Neuronal stem cell (in vitro differentiated cells): ENCODE measurements around the gene ZBTB40.

Experiments used
- DNase-seq: peaks from one replicate; pipeline ENCODE4 v3.0.0-alpha.2; 2013; ENCODE audit warnings: low spot score
- H2AFZ ChIP-seq: one replicate; pipeline ENCODE4 v1.6.1; 2013; ENCODE audit warnings: mild to moderate bottlenecking, low read length, inconsistent platforms
- H2AK5ac ChIP-seq: 2 replicates; pipeline ENCODE4 v1.6.1; 2013; ENCODE audit warnings: low read depth, mild to moderate bottlenecking, inconsistent platforms, low read length, moderate library complexity, mixed read lengths
- H2BK120ac ChIP-seq: 2 replicates; pipeline ENCODE4 v1.6.1; 2013; ENCODE audit warnings: low read depth, mild to moderate bottlenecking, inconsistent platforms, low read length, moderate library complexity, mixed read lengths
- H2BK12ac ChIP-seq: one replicate; pipeline ENCODE4 v1.6.1; 2013; ENCODE audit warnings: low read length, inconsistent platforms
- H2BK15ac ChIP-seq: 2 replicates; pipeline ENCODE4 v1.6.1; 2013; ENCODE audit warnings: mild to moderate bottlenecking, low read length, inconsistent platforms, mixed read lengths
- H2BK5ac ChIP-seq: one replicate; pipeline ENCODE4 v1.6.1; 2013; ENCODE audit warnings: inconsistent platforms, mild to moderate bottlenecking, low read length, moderate library complexity
- H3K14ac ChIP-seq: one replicate; pipeline ENCODE4 v1.6.1; 2013; ENCODE audit warnings: low read length, inconsistent platforms
- H3K18ac ChIP-seq: 2 replicates; pipeline ENCODE4 v1.6.1; 2013; ENCODE audit warnings: low read length, inconsistent platforms
- H3K23ac ChIP-seq: 2 replicates; pipeline ENCODE4 v1.6.1; 2013; ENCODE audit warnings: low read depth, mild to moderate bottlenecking, mixed read lengths, low read length, inconsistent platforms; ENCODE audit not compliant: poor library complexity
- H3K27ac ChIP-seq: replicated peaks from 3 replicates; pipeline ENCODE4 v1.5.1; 2013; ENCODE audit warnings: low read length, inconsistent platforms
- H3K27me3 ChIP-seq, 3 experiments: 2 replicates each; pipeline ENCODE4 v1.6.1; 2013; ENCODE audit warnings: low read length in 3 of 3, mild to moderate bottlenecking in 2 of 3, inconsistent platforms in 1 of 3, low read depth in 1 of 3, mixed read lengths in 1 of 3, moderate library complexity in 1 of 3; ENCODE audit not compliant: control insufficient read depth in 3 of 3, insufficient read depth in 3 of 3
- H3K36me3 ChIP-seq, 2 donors: replicated peaks in 1 of 2; 2 replicates each; pipeline ENCODE4 v1.6.1; 2013; ENCODE audit warnings: low read length in 2 of 2; ENCODE audit not compliant: control insufficient read depth in 2 of 2, insufficient read depth in 2 of 2
- H3K4ac ChIP-seq: 2 replicates; pipeline ENCODE4 v1.6.1; 2013; ENCODE audit warnings: inconsistent platforms, mild to moderate bottlenecking, low read length, moderate library complexity
- H3K4me1 ChIP-seq, 2 donors: 1 replicate in 1 of 2; 2 replicates in 1 of 2; pipeline ENCODE4 v1.6.1; 2013; ENCODE audit warnings: low read length in 2 of 2, low read depth in 1 of 2; ENCODE audit not compliant: control insufficient read depth in 2 of 2, insufficient read depth in 1 of 2
- H3K4me2 ChIP-seq: one replicate; pipeline ENCODE4 v1.6.1; 2013; ENCODE audit warnings: mild to moderate bottlenecking, low read length, inconsistent platforms; ENCODE audit not compliant: insufficient read depth, poor library complexity, severe bottlenecking
- H3K4me3 ChIP-seq, 2 donors: 2 replicates each; pipeline ENCODE4 v1.5.1; 2013; ENCODE audit warnings: low read length in 2 of 2, mild to moderate bottlenecking in 2 of 2, inconsistent platforms in 1 of 2, moderate library complexity in 1 of 2
- H3K79me1 ChIP-seq: one replicate; pipeline ENCODE4 v1.6.1; 2013; ENCODE audit warnings: low read depth, mild to moderate bottlenecking, inconsistent platforms, low read length, moderate library complexity
- H3K9ac ChIP-seq: one replicate; pipeline ENCODE4 v1.6.1; 2013; ENCODE audit warnings: mild to moderate bottlenecking, low read depth, low read length, inconsistent platforms; ENCODE audit not compliant: poor library complexity
- H3K9me3 ChIP-seq, 2 donors: replicated peaks in 1 of 2; 2 replicates each; pipeline versions ENCODE3 to v1.6.1; 2013; ENCODE audit warnings: low read length in 2 of 2, mild to moderate bottlenecking in 2 of 2, inconsistent platforms in 1 of 2, low read depth in 1 of 2, mixed read lengths in 1 of 2, moderate library complexity in 1 of 2; ENCODE audit not compliant: control insufficient read depth in 2 of 2, insufficient read depth in 1 of 2
- H4K8ac ChIP-seq: one replicate; pipeline ENCODE4 v1.6.1; 2013; ENCODE audit warnings: low read depth, mild to moderate bottlenecking, inconsistent platforms, low read length, moderate library complexity
- H4K91ac ChIP-seq: one replicate; pipeline ENCODE4 v1.6.1; 2013; ENCODE audit warnings: low read length, low read depth, mild to moderate bottlenecking, inconsistent platforms; ENCODE audit not compliant: poor library complexity
- WGBS, 2 donors: extraction: QIAGEN DNeasy Blood & Tissue Kit; methylation state at CpG; one replicate each; pipeline ENCODE4 v1.1.7; 2013; ENCODE audit warnings: missing lambda C conversion rate in 2 of 2, mixed read lengths in 1 of 2; ENCODE audit not compliant: insufficient read length in 2 of 2, insufficient replicate concordance in 1 of 2; ENCODE audit errors: extremely low coverage in 2 of 2; 5-methylcytosine and 5-hydroxymethylcytosine counted together

ZBTB40 gene

DNA sequence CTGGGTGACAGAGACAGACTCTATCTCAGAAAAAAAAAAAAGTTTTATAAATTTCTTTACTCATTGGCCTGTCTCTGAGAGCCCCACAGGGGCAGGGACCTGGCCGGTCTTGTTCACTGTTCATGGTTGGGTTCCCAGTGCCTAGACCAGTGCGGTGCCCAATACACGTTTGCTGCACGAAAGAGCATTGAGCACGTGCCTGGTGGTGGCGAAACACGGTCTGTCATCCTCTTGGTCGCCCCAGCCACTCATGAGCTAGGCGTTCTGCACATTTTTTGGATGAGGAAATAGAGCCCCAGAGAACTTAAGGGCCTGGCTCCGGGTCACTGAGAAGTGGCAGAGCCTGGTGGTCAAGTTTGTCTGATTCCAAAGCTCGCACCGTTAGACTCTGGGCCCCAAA is 93.0 kb downstream of the ZBTB40 start:
- H3K4me1 ChIP-seq, result peaks cover 0 to 4% of the 10 kb centered on the region in 2 donors
- H4K91ac ChIP-seq, result no peak overlapping the region
- no peak overlapping the region for H3K4ac ChIP-seq
- no CpG with 5 or more reads among the region's 12 CpGs for WGBS, 2 donors
- H3K79me1 ChIP-seq, result no peaks in the 10 kb centered on the region
- H2AFZ ChIP-seq, result no peak overlapping the region
- H2AK5ac ChIP-seq, result no peak overlapping the region
- no peak overlapping the region for H2BK5ac ChIP-seq
- H3K9ac ChIP-seq, result no peak overlapping the region
- no peak overlapping the region for H3K27ac ChIP-seq
- H3K4me3 ChIP-seq, result no peak overlapping the region
- H3K14ac ChIP-seq, result no peak overlapping the region
- H4K8ac ChIP-seq, result no peak overlapping the region
- no peak overlapping the region for H3K4me2 ChIP-seq
- peaks cover 0 to 58% (median 15%) of the 10 kb centered on the region in 3 experiments for H3K27me3 ChIP-seq
- peaks cover 0 to 1% of the 10 kb centered on the region in 2 donors for H3K9me3 ChIP-seq
- H3K23ac ChIP-seq, result peak overlapping the region; percentile 80
- no peak overlapping the region for H2BK12ac ChIP-seq
- no peak for DNase-seq
- peak overlapping the region; percentile 64 for H3K18ac ChIP-seq
- no peak overlapping the region for H2BK15ac ChIP-seq
- no peak overlapping the region for H2BK120ac ChIP-seq
- H3K36me3 ChIP-seq, result no peaks in the 10 kb centered on the region

DNA sequence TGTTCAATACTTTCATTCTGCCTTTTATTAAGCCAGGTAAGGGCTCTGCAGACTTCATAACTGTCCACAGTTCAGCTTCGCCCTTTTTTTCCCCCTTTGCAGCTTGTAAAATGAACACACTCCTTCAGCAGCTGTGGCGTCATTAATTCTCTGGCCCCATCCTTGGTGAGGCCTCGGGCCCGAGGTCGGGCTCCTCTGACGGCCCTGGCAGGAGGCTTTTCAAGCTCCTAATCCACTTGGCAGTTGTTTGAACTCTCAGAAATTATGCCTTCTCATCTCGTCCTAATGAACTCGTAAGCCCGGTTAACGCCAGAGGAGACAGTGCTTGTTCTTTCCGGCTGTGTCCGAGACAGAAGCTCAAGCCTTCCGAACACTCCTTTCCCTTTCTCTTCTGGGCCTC is 93.5 kb downstream of the ZBTB40 start:
- H2BK120ac ChIP-seq, result no peak overlapping the region
- peaks cover 0 to 63% (median 15%) of the 10 kb centered on the region in 3 experiments for H3K27me3 ChIP-seq
- H2BK5ac ChIP-seq, result no peak overlapping the region
- peaks cover 0 to 4% of the 10 kb centered on the region in 2 donors for H3K4me1 ChIP-seq
- no peak overlapping the region for H2BK12ac ChIP-seq
- no peak overlapping the region for H3K4me3 ChIP-seq
- H4K91ac ChIP-seq, result no peak overlapping the region
- peak overlapping the region; percentile 80 for H3K23ac ChIP-seq
- DNase-seq, result no peak
- H2AFZ ChIP-seq, result no peak overlapping the region
- no peak overlapping the region for H3K18ac ChIP-seq
- H3K4ac ChIP-seq, result no peak overlapping the region
- H3K14ac ChIP-seq, result no peak overlapping the region
- no peak overlapping the region for H4K8ac ChIP-seq
- no peaks in the 10 kb centered on the region for H3K36me3 ChIP-seq
- H3K9ac ChIP-seq, result no peak overlapping the region
- WGBS, 2 donors, result no CpG with 5 or more reads among the region's 13 CpGs
- no peak overlapping the region for H2AK5ac ChIP-seq
- H2BK15ac ChIP-seq, result no peak overlapping the region
- no peak overlapping the region for H3K4me2 ChIP-seq
- no peak overlapping the region for H3K27ac ChIP-seq
- peaks cover 0 to 1% of the 10 kb centered on the region in 2 donors for H3K9me3 ChIP-seq
- no peaks in the 10 kb centered on the region for H3K79me1 ChIP-seq

DNA sequence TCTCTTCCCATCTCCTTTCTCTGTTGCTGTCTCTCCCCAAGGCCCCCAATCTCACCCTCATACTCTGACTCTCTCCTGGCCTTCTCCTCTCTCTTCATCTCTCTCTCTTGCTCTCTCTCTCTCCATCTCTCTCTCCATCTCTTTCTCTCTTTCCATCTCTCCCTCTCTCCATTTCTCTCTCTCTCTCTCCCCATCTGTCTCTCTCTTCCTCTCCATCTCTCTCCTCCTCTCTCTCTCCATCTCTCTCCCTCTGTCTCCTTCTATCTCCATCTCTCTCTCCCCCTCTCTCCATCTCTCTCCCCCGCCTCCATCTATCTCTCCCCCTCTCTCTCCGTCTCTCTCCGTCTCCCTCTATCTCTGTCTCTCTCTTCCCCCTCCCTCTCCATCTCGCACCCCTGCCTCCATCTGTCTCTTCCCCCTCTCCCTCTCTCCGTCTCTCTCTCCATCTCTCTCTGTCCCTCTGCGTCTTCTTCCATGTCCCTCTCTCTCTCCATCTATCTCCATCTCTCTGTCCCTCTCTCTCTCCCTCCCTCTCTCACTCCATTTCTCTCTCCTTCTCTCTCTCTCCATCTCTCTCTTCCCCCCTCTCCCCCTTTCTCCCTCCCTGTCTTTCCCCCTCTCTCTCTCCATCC is 95.7 kb downstream of the ZBTB40 start:
- H3K36me3 ChIP-seq, result no peaks in the 10 kb centered on the region
- H3K18ac ChIP-seq, result no peak overlapping the region
- no peak overlapping the region for H2BK120ac ChIP-seq
- 100% methylated on average over 1 to 3 of the region's 6 CpGs for WGBS, 2 donors
- H3K9me3 ChIP-seq, result peaks cover 0 to 1% of the 10 kb centered on the region in 2 donors
- H2AFZ ChIP-seq, result no peak overlapping the region
- H4K8ac ChIP-seq, result peak overlapping the region; percentile 65
- peaks cover 0 to 85% (median 15%) of the 10 kb centered on the region in 3 experiments for H3K27me3 ChIP-seq
- no peak overlapping the region for H2BK12ac ChIP-seq
- H2BK15ac ChIP-seq, result no peak overlapping the region
- no peak overlapping the region for H2BK5ac ChIP-seq
- no peak for DNase-seq
- no peak overlapping the region for H2AK5ac ChIP-seq
- no peak overlapping the region for H3K4ac ChIP-seq
- H3K23ac ChIP-seq, result no peak overlapping the region
- no peak overlapping the region for H3K14ac ChIP-seq
- H3K4me2 ChIP-seq, result no peak overlapping the region
- no peak overlapping the region for H3K27ac ChIP-seq
- no peak overlapping the region for H4K91ac ChIP-seq
- H3K9ac ChIP-seq, result no peak overlapping the region
- peaks cover 0 to 4% of the 10 kb centered on the region in 2 donors for H3K4me1 ChIP-seq
- H3K79me1 ChIP-seq, result peaks cover 2% of the 10 kb centered on the region
- no peak overlapping the region for H3K4me3 ChIP-seq

DNA sequence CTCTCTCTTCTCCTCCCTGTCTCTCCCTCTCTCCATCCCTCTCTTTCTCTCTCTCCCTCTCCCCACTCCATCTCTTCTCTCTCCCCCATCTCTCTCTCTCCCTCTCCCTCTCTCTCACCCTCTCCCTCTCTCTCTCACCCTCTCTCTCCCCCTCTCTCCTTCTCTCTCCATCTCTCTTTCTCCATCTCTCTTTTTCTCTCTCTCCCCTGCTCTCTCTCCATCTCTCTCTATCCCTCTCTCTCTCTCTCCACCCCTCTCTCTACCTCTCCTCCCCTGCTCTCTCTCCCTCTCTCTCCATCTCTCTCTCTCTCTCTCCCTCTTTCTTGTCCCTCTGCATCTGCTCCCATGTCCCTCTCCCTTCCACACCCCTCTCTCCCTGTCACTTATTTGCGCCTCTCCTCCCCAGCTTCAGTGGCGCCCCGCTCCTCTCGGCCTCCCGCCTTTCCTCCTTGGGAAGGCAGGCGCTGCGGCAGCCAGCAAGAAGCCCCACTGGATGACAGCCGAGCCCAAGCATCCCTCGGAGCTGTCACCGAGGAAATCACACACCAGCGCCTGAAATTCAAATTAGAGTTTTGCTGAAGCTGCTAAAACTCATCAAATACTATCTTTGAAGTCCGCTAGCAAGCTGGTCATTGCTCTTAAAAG is 96.3 kb downstream of the ZBTB40 start:
- Histone ChIP-seq H2BK5ac (no peak overlapping the region), H2BK15ac (no peak overlapping the region), H3K4me2 (no peak overlapping the region), H4K91ac (no peak overlapping the region), H3K9ac (no peak overlapping the region), H4K8ac (no peak overlapping the region), H3K27me3 (peaks cover 0 to 91% (median 19%) of the 10 kb centered on the region in 3 experiments), H3K79me1 (peaks cover 2% of the 10 kb centered on the region), H3K36me3 (no peaks in the 10 kb centered on the region), H2BK120ac (no peak overlapping the region), H3K14ac (no peak overlapping the region), H3K18ac (no peak overlapping the region), H3K23ac (no peak overlapping the region), H2BK12ac (no peak overlapping the region), H2AFZ (no peak overlapping the region), H3K4ac (no peak overlapping the region), H3K4me3 (no peak overlapping the region), H3K27ac (no peak overlapping the region), H3K9me3 (peaks cover 0 to 1% of the 10 kb centered on the region in 2 donors), H2AK5ac (no peak overlapping the region), H3K4me1 (peaks cover 0 to 4% of the 10 kb centered on the region in 2 donors)
- DNase-seq, result no peak
- no CpG with 5 or more reads among the region's 12 CpGs for WGBS, 2 donors
